Left lung (tissue), 10 donors: ENCODE data around the gene IFRD2. TPM values are rescaled to one million over a fixed set of nuclear protein-coding genes. Genes with fewer than 3 reads are reported as not detected.

Experiments used
- ATAC-seq: fragments of 200-7000 bp; cut with Tn5 transposase; one replicate; pipeline ENCODE4 v1.9.1; 2020; ENCODE audit warnings: moderate library complexity
- DNase-seq, 4 donors: peaks; one replicate each; pipeline ENCODE4 v3.0.0-alpha.2; 2013 to 2020
- H3K27ac ChIP-seq, 2 donors: fragments of 200-600 bp; sonication (generic) in 1 of 2; one replicate each; pipeline versions ENCODE4 v1.5.0 to v1.8.0; 2020 to 2021
- H3K27me3 ChIP-seq, 2 donors: fragments of 200-600 bp; sonication (generic) in 1 of 2; one replicate each; pipeline versions ENCODE4 v1.5.0 to v1.8.0; 2020 to 2021
- H3K36me3 ChIP-seq, 2 donors: fragments of 200-600 bp; sonication (generic) in 1 of 2; one replicate each; pipeline versions ENCODE4 v1.5.0 to v1.8.0; 2020 to 2021
- H3K4me1 ChIP-seq, 2 donors: fragments of 200-600 bp; one replicate each; pipeline ENCODE4 v1.8.0; 2021
- H3K4me3 ChIP-seq, 2 donors: fragments of 200-600 bp; sonication (generic) in 1 of 2; one replicate each; pipeline versions ENCODE4 v1.5.0 to v1.8.0; 2020 to 2021; ENCODE audit warnings: mild to moderate bottlenecking in 1 of 2
- H3K9me3 ChIP-seq, 2 donors: fragments of 200-600 bp; sonication (generic) in 1 of 2; one replicate each; pipeline versions ENCODE4 v1.5.0 to v1.8.0; 2020 to 2021
- intact Hi-C, 2 donors: fragments of 100-400 bp; cut with DNase I; formaldehyde crosslinking; loops; one replicate each; pipeline versions ENCODE4 v1.11.2 to v1.14.2; 2022
- polyA plus RNA-seq, 6 donors: library from polyadenylated mRNA; unstranded; fragments of 120-200 nt; gene quantifications; one replicate each; pipeline ENCODE4 v1.2.1, GENCODE V29; 2013; ENCODE audit not compliant: insufficient read length in 6 of 6
- total RNA-seq, 2 donors: library from RNA; stranded (reverse); fragmentation: NEBNext Ultra II Directional; extraction: Animal tissue kit (Norgen Biotek cat#: 25700); gene quantifications; one replicate each; pipeline ENCODE4 v1.2.1, GENCODE V29; 2021
- TF ChIP-seq, protein P1 (sequence below), 2 donors: fragments of 200-600 bp; sonication (generic) in 1 of 2; IDR thresholded peaks; one replicate each; pipeline versions ENCODE4 v1.5.0 to v1.8.0; 2021; ENCODE audit warnings: antibody characterized with exemption in 2 of 2
- donor health status: DM: no; HTN: yes; CAD: no.
- donor health status: DM: no; HTN: no; CAD: no.

Gene IFRD2
- total and polyA plus RNA-seq, 8 donors: 29.6 to 104 (median 38.5) TPM

DNA sequence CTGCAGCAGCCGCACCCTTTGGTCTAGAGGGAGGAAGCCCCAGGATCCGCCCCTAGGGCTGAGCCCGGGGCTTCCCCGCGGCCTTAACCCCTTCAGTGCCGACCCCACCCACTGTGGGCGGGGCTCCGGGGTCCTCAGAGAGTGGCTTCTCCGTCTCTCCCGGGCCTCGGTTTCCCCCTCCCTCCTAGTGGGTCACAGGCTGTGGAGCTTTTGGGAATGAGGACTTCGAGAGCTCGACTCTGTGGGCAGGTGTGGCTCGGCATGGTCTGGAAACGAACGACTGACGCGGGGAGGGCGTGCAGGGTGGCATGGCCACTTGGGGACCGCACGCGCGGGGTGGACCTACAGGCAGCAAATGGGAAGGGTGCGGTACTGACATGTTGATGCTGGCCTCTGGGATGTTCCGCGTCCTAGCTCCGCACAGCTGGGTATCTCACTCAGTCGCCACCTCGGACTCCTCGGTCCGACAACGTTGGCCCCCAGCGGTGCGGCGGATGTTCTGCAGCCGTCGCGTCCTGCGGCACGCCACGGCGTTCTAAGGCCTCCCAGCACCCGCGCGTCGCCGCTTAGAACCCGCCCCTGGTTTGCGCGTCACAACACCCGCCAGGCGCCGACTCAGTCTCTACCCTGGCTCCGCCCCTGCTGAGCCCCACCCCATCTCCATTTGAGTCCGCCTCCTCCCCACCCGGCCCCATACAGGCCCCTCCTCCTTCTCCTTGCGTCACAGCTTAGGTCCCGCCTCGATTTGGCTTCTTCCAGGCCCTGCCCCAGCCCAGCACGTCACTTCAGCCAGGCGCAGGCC, 6.8 kb upstream of the IFRD2 start, which contains the start of the genes HYAL3 and NAA80:
Gene HYAL3 (minus strand): TSS at position 570 of the 802 bp plus-strand sequence. CDS start 3,803 bp downstream, outside the sequence.
Gene NAA80 (minus strand): TSS at position 570 of the 802 bp plus-strand sequence. CDS start 1,942 bp downstream, outside the sequence.
- H3K4me1 ChIP-seq: peaks cover 36 to 58% of the 10 kb centered on the region in 2 donors
- H3K9me3 ChIP-seq: no peaks in the 10 kb centered on the region
- H3K36me3 ChIP-seq: peaks cover 0 to 5% of the 10 kb centered on the region in 2 donors
- TF ChIP-seq, protein P1, sequence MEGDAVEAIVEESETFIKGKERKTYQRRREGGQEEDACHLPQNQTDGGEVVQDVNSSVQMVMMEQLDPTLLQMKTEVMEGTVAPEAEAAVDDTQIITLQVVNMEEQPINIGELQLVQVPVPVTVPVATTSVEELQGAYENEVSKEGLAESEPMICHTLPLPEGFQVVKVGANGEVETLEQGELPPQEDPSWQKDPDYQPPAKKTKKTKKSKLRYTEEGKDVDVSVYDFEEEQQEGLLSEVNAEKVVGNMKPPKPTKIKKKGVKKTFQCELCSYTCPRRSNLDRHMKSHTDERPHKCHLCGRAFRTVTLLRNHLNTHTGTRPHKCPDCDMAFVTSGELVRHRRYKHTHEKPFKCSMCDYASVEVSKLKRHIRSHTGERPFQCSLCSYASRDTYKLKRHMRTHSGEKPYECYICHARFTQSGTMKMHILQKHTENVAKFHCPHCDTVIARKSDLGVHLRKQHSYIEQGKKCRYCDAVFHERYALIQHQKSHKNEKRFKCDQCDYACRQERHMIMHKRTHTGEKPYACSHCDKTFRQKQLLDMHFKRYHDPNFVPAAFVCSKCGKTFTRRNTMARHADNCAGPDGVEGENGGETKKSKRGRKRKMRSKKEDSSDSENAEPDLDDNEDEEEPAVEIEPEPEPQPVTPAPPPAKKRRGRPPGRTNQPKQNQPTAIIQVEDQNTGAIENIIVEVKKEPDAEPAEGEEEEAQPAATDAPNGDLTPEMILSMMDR (IDR thresholded peaks at IDR 0.05): peak in 1 of 2 donors; percentile 62
- intact Hi-C loops: no loop called here
- peak within 1 kb of the TSS; percentile 92 to 95 for H3K27ac ChIP-seq
- ATAC-seq (peak; percentile 88), DNase-seq (peak; percentile 99 to 100 (median 100))
- no peaks in the 10 kb centered on the region for H3K27me3 ChIP-seq
- peak within 1 kb of the TSS; percentile 63 to 68 for H3K4me3 ChIP-seq

GRCh38 chr3:50297896-50298725, 5.9 kb upstream of the IFRD2 start:
- ATAC-seq: no peak
- H3K4me3 ChIP-seq: peak overlapping the region; percentile 63 to 68

DNA sequence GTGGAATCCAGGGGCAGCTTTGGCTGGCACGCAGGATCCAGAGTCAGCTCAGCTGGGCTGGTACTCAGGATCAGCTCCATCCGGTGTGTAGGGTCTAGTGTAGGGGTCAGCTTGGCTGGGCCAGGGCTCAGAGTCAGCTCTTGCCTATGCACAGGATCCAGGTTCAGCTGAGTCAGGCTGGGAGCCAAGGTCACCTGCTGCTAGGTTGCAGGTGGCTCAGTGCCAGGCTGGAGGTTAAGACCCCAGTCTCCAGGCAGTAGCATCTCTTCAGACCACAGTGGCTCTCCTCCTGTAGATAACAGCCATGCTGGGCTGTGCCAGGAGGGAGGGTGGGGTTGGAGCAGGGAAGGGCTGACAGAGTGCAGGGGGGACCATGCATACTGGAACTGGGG, 5.2 kb upstream of the IFRD2 start:
- TF ChIP-seq, protein P1 (IDR thresholded peaks at IDR 0.05): no peak
- ATAC-seq (no peak), DNase-seq (no peak)
- H3K36me3 ChIP-seq: peaks cover 0 to 5% of the 10 kb centered on the region in 2 donors
- H3K4me1 ChIP-seq: peaks cover 39 to 54% of the 10 kb centered on the region in 2 donors
- intact Hi-C loops: no loop called here
- H3K27ac ChIP-seq: peak overlapping the region in 1 of 2 donors; percentile 92
- no peak overlapping the region for H3K4me3 ChIP-seq
- H3K9me3 ChIP-seq: no peaks in the 10 kb centered on the region
- H3K27me3 ChIP-seq: no peaks in the 10 kb centered on the region

More at GRCh38 chr3:50297896-50298725, 5.9 kb upstream of the IFRD2 start:
- H3K27me3 ChIP-seq: no peaks in the 10 kb centered on the region
- DNase-seq: no peak
- H3K36me3 ChIP-seq: peaks cover 0 to 5% of the 10 kb centered on the region in 2 donors
- H3K9me3 ChIP-seq: no peaks in the 10 kb centered on the region
- TF ChIP-seq, protein P1 (IDR thresholded peaks at IDR 0.05): no peak
- H3K4me1 ChIP-seq: peaks cover 33 to 52% of the 10 kb centered on the region in 2 donors
- peak overlapping the region; percentile 91 to 92 for H3K27ac ChIP-seq
- intact Hi-C loops: no loop called here

- DNase-seq (no peak), ATAC-seq (no peak)
- no peaks in the 10 kb centered on the region for H3K27me3 ChIP-seq
- no peak overlapping the region for H3K27ac ChIP-seq
- TF ChIP-seq, protein P1 (IDR thresholded peaks at IDR 0.05): no peak
- no peaks in the 10 kb centered on the region for H3K9me3 ChIP-seq
- H3K4me1 ChIP-seq: peaks cover 34 to 49% of the 10 kb centered on the region in 2 donors
- intact Hi-C loops: no loop called here
- H3K4me3 ChIP-seq: no peak overlapping the region
- H3K36me3 ChIP-seq: peaks cover 0 to 5% of the 10 kb centered on the region in 2 donors
Observed at GRCh38 chr3:50296721-50297383, 4.6 kb upstream of the IFRD2 start.
